Measurements from ENCODE around the gene MVD. TPM values are rescaled to one million over a fixed set of nuclear protein-coding genes. Genes with fewer than 3 reads are reported as not detected.

MVD gene
- total RNA-seq, 1 experiment from 2014 or later = 119 TPM

- Histone ChIP-seq H3K4me3 (replicated peaks in 1 of 2; ENCODE audit: low read depth in 1 of 2, low read length in 2 of 2) (no peak overlapping the region), H3K79me2 (ENCODE audit: insufficient read depth, low read length) (no peaks in the 10 kb centered on the region), H4K20me1 (ENCODE audit: insufficient read depth) (no peaks in the 10 kb centered on the region), H3K27ac (ENCODE audit: low read depth, low read length) (no peak overlapping the region), H3K9me3 (ENCODE audit: control insufficient read depth in 1 of 2, insufficient read depth in 1 of 2, low read depth in 1 of 2, low read length in 2 of 2) (no peaks in the 10 kb centered on the region), H3K4me2 (ENCODE audit: low read length) (no peak overlapping the region), H3K9ac (ENCODE audit: low read length) (no peak overlapping the region), H2AFZ (ENCODE audit: low read depth, low read length, poor library complexity, severe bottlenecking) (no peak overlapping the region), H3K4me1 (ENCODE audit: control insufficient read depth in 1 of 2, insufficient read depth in 2 of 2, low read length in 2 of 2) (peaks cover 0 to 14% of the 10 kb centered on the region in 2 experiments; a peak in 2 of 4 replicates), H3K36me3 (ENCODE audit: control insufficient read depth in 1 of 2, insufficient read depth in 2 of 2, low read length in 2 of 2) (no peaks in the 10 kb centered on the region), H3K27me3 (ENCODE audit: insufficient read depth, low read length) (no peaks in the 10 kb centered on the region), H3K9me2 (ENCODE audit: insufficient read depth) (no peaks in the 10 kb centered on the region)
- ChIA-PET RAD21 (ENCODE audit: low non-redundant PET in 1 of 2, low total read pairs in 2 of 2, uncharacterized antibody in 2 of 2, unreplicated experiment in 2 of 2) (no interaction called here), CTCF (no interaction called here), POLR2A (no interaction called here)
- TF ChIP-seq ZNF274 (IDR thresholded peaks at IDR 0.05; ENCODE audit: low read depth, low read length) (no peak), MAX (IDR thresholded peaks at IDR 0.05) (no peak), FOSL1 (IDR thresholded peaks at IDR 0.05; ENCODE audit: low read depth) (no peak), SIN3A (IDR thresholded peaks at IDR 0.05; ENCODE audit: low read depth) (no peak), EZH2 (IDR thresholded peaks at IDR 0.05) (no peak), JUND (IDR thresholded peaks at IDR 0.05) (no peak), POLR2A (IDR thresholded peaks at IDR 0.05; ENCODE audit: borderline replicate concordance, extremely low read depth, insufficient read depth, insufficient read length) (no peak), SP1 (IDR thresholded peaks at IDR 0.05; ENCODE audit: low read depth) (no peak), ELF1 (IDR thresholded peaks at IDR 0.05; ENCODE audit: borderline replicate concordance, low read depth) (no peak), CTCF (IDR thresholded peaks at IDR 0.05 in 2 of 3, conservative IDR thresholded peaks at IDR 0.05 in 1 of 3; ENCODE audit: borderline replicate concordance in 1 of 3, insufficient read depth in 1 of 3, low read depth in 2 of 3, low read length in 2 of 3) (no peak), REST (IDR thresholded peaks at IDR 0.05; ENCODE audit: low read depth) (no peak), POLR2AphosphoS5 (IDR thresholded peaks at IDR 0.05; ENCODE audit: low read depth, low read length) (no peak), CBX3 (IDR thresholded peaks at IDR 0.05; ENCODE audit: low read depth) (no peak), SRF (IDR thresholded peaks at IDR 0.05; ENCODE audit: low read depth) (no peak), TCF7L2 (IDR thresholded peaks at IDR 0.05; ENCODE audit: borderline replicate concordance, extremely low read depth, insufficient read depth, insufficient read length) (no peak), EZH2phosphoT487 (IDR thresholded peaks at IDR 0.05; ENCODE audit: borderline replicate concordance) (no peak), ZBTB33 (IDR thresholded peaks at IDR 0.05; ENCODE audit: extremely low read depth, insufficient replicate concordance, low read length) (no peak), EGR1 (IDR thresholded peaks at IDR 0.05; ENCODE audit: low read depth) (no peak), CEBPB (IDR thresholded peaks at IDR 0.05; ENCODE audit: low read depth) (no peak)
- no peak for DNase-seq (ENCODE audit: low read depth, low spot score)
- ATAC-seq = no peak
- no TSS peak for BruUV-seq (replicated peaks)
- intact Hi-C loops (cut with micrococcal nuclease) = no loop called here
Measured at GRCh38 chr16:88676502-88677242, 13.8 kb upstream of the MVD start.
